Measurements from ENCODE around the gene KRTAP4-12.
"Not testable (repeated sequence)": the region's sequence is repeated elsewhere in the genome, so short reads cannot be mapped to it uniquely, and the experiment has no call there.

KRTAP4-12 gene

GRCh38 chr17:41084100-41084856 lies 39.7 kb downstream of the KRTAP4-12 start, which contains the start of gene KRTAP4-7:
TSS of gene KRTAP4-7 (plus strand) at chr17:41084150. CDS start at chr17:41084207, 57 bp downstream.
- not testable (repeated sequence) for DNase-seq

GRCh38 chr17:41083427-41083826 lies 40.6 kb downstream of the KRTAP4-12 start:
- DNase-seq: not testable (repeated sequence)

- DNase-seq: no peak
Measured at GRCh38 chr17:41082626-41083025, 41.4 kb downstream of the KRTAP4-12 start.

GRCh38 chr17:41076788-41077187 lies 47.2 kb downstream of the KRTAP4-12 start:
- DNase-seq: no peak

GRCh38 chr17:41073676-41074075 lies 50.3 kb downstream of the KRTAP4-12 start:
- DNase-seq: no peak

Data from NCI-H446 (cell line).